H1 (cell line): Measurements from ENCODE around the gene NAT10. TPM values are rescaled to one million over a fixed set of nuclear protein-coding genes. Genes with fewer than 3 reads are reported as not detected.
A peak's percentile ranks its signal among the peaks of the same experiment; 100 is the strongest.

Experiments
- CTCF ChIA-PET: fragments of 300-600 bp; sonication (Branson Sonifier 250); formaldehyde crosslinking; loops from one replicate; lab custom pipeline; 2021; ENCODE audit not compliant: partially characterized antibody; lab: Charles Lee
- POLR2A ChIA-PET: fragments of 300-600 bp; sonication (Branson Sonifier 250); formaldehyde crosslinking; loops from one replicate; lab custom pipeline; 2021; ENCODE audit warnings: inconsistent platforms; ENCODE audit not compliant: partially characterized antibody; lab: Charles Lee
- DNase-seq, 2 experiments: peaks; one replicate each; pipeline versions ENCODE4 v3.0.0 to v3.0.0-alpha.2; 2010 to 2022; ENCODE audit warnings: low spot score in 2 of 2, low read depth in 1 of 2, mixed read lengths in 1 of 2
- FAIRE-seq: peaks from 2 replicates; lab custom pipeline; 2011; peaks lifted over from hg19 to GRCh38; lab: Jason Lieb, UNC
- H2AFZ ChIP-seq: 2 replicates; pipeline ENCODE4 v1.8.1; 2012; ENCODE audit warnings: low read length, inconsistent platforms
- H2AK5ac ChIP-seq: 2 replicates; pipeline ENCODE4 v1.6.1; 2013; ENCODE audit warnings: low read depth, low read length
- H2BK120ac ChIP-seq: replicated peaks from 2 replicates; pipeline ENCODE3; 2013; ENCODE audit warnings: low read depth, low read length, inconsistent platforms
- H2BK12ac ChIP-seq: 2 replicates; pipeline ENCODE4 v1.6.1; 2013; ENCODE audit warnings: low read depth, low read length
- H2BK15ac ChIP-seq: 2 replicates; pipeline ENCODE4 v1.6.1; 2013; ENCODE audit warnings: low read length
- H2BK20ac ChIP-seq: 2 replicates; pipeline ENCODE4 v1.6.1; 2013; ENCODE audit warnings: low read length
- H2BK5ac ChIP-seq: 2 replicates; pipeline ENCODE4 v1.6.1; 2013; ENCODE audit warnings: low read depth, low read length
- H3K14ac ChIP-seq: 2 replicates; pipeline ENCODE4 v1.6.1; 2013; ENCODE audit warnings: inconsistent platforms; ENCODE audit not compliant: insufficient read length
- H3K18ac ChIP-seq: 2 replicates; pipeline ENCODE4 v1.6.1; 2013; ENCODE audit warnings: low read length; ENCODE audit errors: extremely low read depth
- H3K23ac ChIP-seq: 2 replicates; pipeline ENCODE4 v1.6.1; 2013; ENCODE audit warnings: inconsistent platforms; ENCODE audit not compliant: insufficient read length
- H3K23me2 ChIP-seq: 2 replicates; pipeline ENCODE4 v1.6.1; 2013; ENCODE audit warnings: low read depth, low read length
- H3K27ac ChIP-seq: 2 replicates; pipeline ENCODE4 v1.6.1; 2011; ENCODE audit warnings: low read depth, low read length, inconsistent platforms
- H3K27me3 ChIP-seq, 4 experiments: replicated peaks in 1 of 4; 1 replicate in 1 of 4; 2 replicates in 3 of 4; pipeline versions ENCODE4 v1.6.1 to v1.8.1; 2011 to 2013; ENCODE audit warnings: low read length in 3 of 4, mild to moderate bottlenecking in 3 of 4, inconsistent platforms in 2 of 4, mixed read lengths in 2 of 4, moderate library complexity in 1 of 4; ENCODE audit not compliant: control insufficient read depth in 3 of 4, insufficient read depth in 3 of 4; ENCODE audit errors: extremely low read depth in 1 of 4
- H3K36me3 ChIP-seq, 4 experiments: 2 replicates each; pipeline versions ENCODE4 v1.6.1 to v1.8.1; 2011 to 2013; ENCODE audit warnings: mild to moderate bottlenecking in 4 of 4, low read length in 3 of 4, moderate library complexity in 2 of 4, control low read depth in 1 of 4, inconsistent platforms in 1 of 4; ENCODE audit not compliant: insufficient read depth in 4 of 4, control insufficient read depth in 2 of 4
- H3K4ac ChIP-seq: replicated peaks from 2 replicates; pipeline ENCODE3; 2013; ENCODE audit warnings: low read length, low read depth, mixed read lengths, inconsistent platforms; ENCODE audit not compliant: insufficient read length
- H3K4me1 ChIP-seq, 4 experiments: replicated peaks in 1 of 4; 1 replicate in 1 of 4; 2 replicates in 3 of 4; pipeline versions ENCODE4 v1.6.1 to v1.8.1; 2011 to 2013; ENCODE audit warnings: low read length in 3 of 4, inconsistent platforms in 2 of 4, mixed read lengths in 1 of 4; ENCODE audit not compliant: insufficient read depth in 4 of 4, control insufficient read depth in 3 of 4
- H3K4me2 ChIP-seq, 2 experiments: 2 replicates each; pipeline versions ENCODE4 v1.6.1 to v1.8.1; 2011 to 2013; ENCODE audit warnings: low read depth in 2 of 2, low read length in 2 of 2, control low read depth in 1 of 2, inconsistent platforms in 1 of 2, mild to moderate bottlenecking in 1 of 2; ENCODE audit not compliant: insufficient read depth in 1 of 2
- H3K4me3 ChIP-seq, 4 experiments: fragments of 200-600, 300-600 bp in 1 of 4; sonication (generic), shearing (Covaris generic), sonication (Bioruptor Twin) in 1 of 4; 2 replicates each; pipeline versions ENCODE4 v1.5.1 to v1.8.1; 2011 to 2016; ENCODE audit warnings: low read length in 4 of 4, low read depth in 3 of 4, control low read depth in 2 of 4, inconsistent platforms in 2 of 4, mild to moderate bottlenecking in 2 of 4, mixed read lengths in 1 of 4, moderate library complexity in 1 of 4; ENCODE audit not compliant: insufficient read depth in 2 of 4; ENCODE audit errors: extremely low read depth in 1 of 4
- H3K56ac ChIP-seq: replicated peaks from 2 replicates; pipeline ENCODE3; 2013; ENCODE audit warnings: low read depth, mild to moderate bottlenecking, mixed read lengths, low read length, inconsistent platforms; ENCODE audit not compliant: insufficient read length
- H3K79me1 ChIP-seq: 2 replicates; pipeline ENCODE4 v1.6.1; 2013; ENCODE audit warnings: low read depth, low read length, control low read depth
- H3K79me2 ChIP-seq, 2 experiments: 2 replicates each; pipeline versions ENCODE4 v1.6.1 to v1.8.1; 2012 to 2013; ENCODE audit warnings: low read length in 2 of 2, mild to moderate bottlenecking in 2 of 2, inconsistent platforms in 1 of 2; ENCODE audit not compliant: insufficient read depth in 2 of 2, control insufficient read depth in 1 of 2
- H3K9ac ChIP-seq, 4 experiments: replicated peaks in 1 of 4; 1 replicate in 1 of 4; 2 replicates in 3 of 4; pipeline versions ENCODE4 v1.6.1 to v1.8.1; 2011 to 2013; ENCODE audit warnings: low read depth in 3 of 4, low read length in 3 of 4, control low read depth in 2 of 4, mild to moderate bottlenecking in 2 of 4, moderate library complexity in 2 of 4, inconsistent platforms in 1 of 4; ENCODE audit errors: extremely low read depth in 1 of 4
- H3K9me3 ChIP-seq, 2 experiments: 2 replicates each; pipeline versions ENCODE4 v1.6.1 to v1.8.1; 2012 to 2013; ENCODE audit warnings: mild to moderate bottlenecking in 2 of 2, moderate library complexity in 2 of 2, control low read depth in 1 of 2, inconsistent platforms in 1 of 2, low read depth in 1 of 2, low read length in 1 of 2, mixed read lengths in 1 of 2; ENCODE audit not compliant: insufficient read depth in 2 of 2
- H4K20me1 ChIP-seq, 2 experiments: replicated peaks in 1 of 2; 2 replicates each; pipeline versions ENCODE3 to v1.8.1; 2011 to 2013; ENCODE audit warnings: inconsistent platforms in 2 of 2, low read length in 2 of 2, mild to moderate bottlenecking in 1 of 2; ENCODE audit not compliant: insufficient read depth in 2 of 2, control insufficient read depth in 1 of 2
- H4K5ac ChIP-seq: 2 replicates; pipeline ENCODE4 v1.6.1; 2013; ENCODE audit warnings: low read length, low read depth, mixed read lengths, inconsistent platforms; ENCODE audit not compliant: insufficient read length
- H4K8ac ChIP-seq: 2 replicates; pipeline ENCODE4 v1.8.0; 2013; ENCODE audit warnings: mild to moderate bottlenecking, moderate library complexity, low read length, inconsistent platforms; ENCODE audit not compliant: insufficient read depth; ENCODE audit errors: extremely low read depth
- H4K91ac ChIP-seq: replicated peaks from 2 replicates; pipeline ENCODE3; 2013; ENCODE audit warnings: low read length, mixed read lengths, inconsistent platforms; ENCODE audit not compliant: insufficient read length
- SIRT6 ChIP-seq: IDR thresholded peaks from one replicate; pipeline ENCODE4 v1.7.1; 2012; ENCODE audit warnings: low read length, inconsistent platforms
- SIX5 ChIP-seq: IDR thresholded peaks from 2 replicates; pipeline ENCODE4 v1.6.1; 2011; ENCODE audit warnings: mild to moderate bottlenecking, low read depth, low read length
- SP4 ChIP-seq: IDR thresholded peaks from 2 replicates; pipeline ENCODE4 v1.6.1; 2012; ENCODE audit warnings: low read length, inconsistent platforms
- TAF1 ChIP-seq: IDR thresholded peaks from 2 replicates; pipeline ENCODE4 v1.6.1; 2011; ENCODE audit warnings: mild to moderate bottlenecking, low read depth, low read length
- TEAD4 ChIP-seq: IDR thresholded peaks from 2 replicates; pipeline ENCODE4 v1.6.1; 2012; ENCODE audit warnings: low read depth, low read length, inconsistent platforms, mixed read lengths
- YY1 ChIP-seq: IDR thresholded peaks from 2 replicates; pipeline ENCODE4 v1.6.1; 2011; ENCODE audit warnings: low read depth, mild to moderate bottlenecking, low read length
- WGBS, 2 experiments: shearing (Covaris generic) in 1 of 2; methylation state at CpG; one replicate each; pipeline versions ENCODE4 v1.1.6 to v1.1.7; 2013 to 2015; ENCODE audit warnings: low lambda C conversion rate in 2 of 2, mixed read lengths in 2 of 2, inconsistent platforms in 1 of 2, low coverage in 1 of 2, missing lambda C conversion rate in 1 of 2; ENCODE audit not compliant: insufficient replicate concordance in 2 of 2, insufficient coverage in 1 of 2, insufficient read length in 1 of 2; ENCODE audit errors: extremely low coverage in 1 of 2, missing lambda C conversion rate in 1 of 2; 5-methylcytosine and 5-hydroxymethylcytosine counted together
- long read RNA-seq, 2 experiments: library from RNA in 1 of 2; library from capped mRNA in 1 of 2; stranded (forward); transcript quantifications; one replicate each; pipeline ENCODE4 v2.0.0, GENCODE V29; 2021; ENCODE audit warnings: inconsistent platforms in 1 of 2
- polyA minus RNA-seq, 3 experiments: library from RNA; depleted of rRNA, polyadenylated mRNA; stranded (reverse); fragments of >200 nt; gene quantifications; 1 replicate in 2 of 3; 2 replicates in 1 of 3; pipeline ENCODE4 v1.2.3, GENCODE V29; 2011
- polyA plus RNA-seq, 7 experiments: library from polyadenylated mRNA; depleted of rRNA in 3 of 7; stranded (reverse) in 5 of 7; unstranded in 2 of 7; fragments of >200 nt in 5 of 7; fragments of 200-250 nt in 2 of 7; gene quantifications; 1 replicate in 5 of 7; 2 replicates in 1 of 7; 4 replicates in 1 of 7; pipeline versions ENCODE4 v1.2.1 to v1.2.3, GENCODE V29; 2011 to 2013; ENCODE audit warnings: missing spikeins in 2 of 7, mixed read lengths in 2 of 7
- total RNA-seq: library from RNA; stranded (reverse); fragmentation: NEBNext Ultra II Directional; extraction: Animal tissue kit (Norgen Biotek cat#: 25700); gene quantifications from 2 replicates; pipeline ENCODE4 v1.2.1, GENCODE V29; 2021
- TF ChIP-seq, protein P1 (sequence below): IDR thresholded peaks from 2 replicates; pipeline ENCODE4 v1.6.1; 2011; ENCODE audit warnings: low read length, improper control_type of control experiment

Gene NAT10
- total RNA-seq (88.7 and 89.6 TPM in 2 replicates), polyA plus RNA-seq (2011; rRNA removed) (66.3 and 67.5 TPM in 2 replicates), polyA minus RNA-seq (2011; rRNA and poly(A)+ RNA removed) (99.2 and 104 TPM in 2 replicates)
- polyA plus RNA-seq (2011; cell fraction: cytosol; rRNA removed) = 53.5 TPM
- polyA plus RNA-seq (2011; cell fraction: nucleus; rRNA removed) = 101 TPM
- 64.5 to 72.7 TPM (median 70.6 TPM) in 4 replicates for polyA plus RNA-seq (2012, experiment 1 of 2)
- 45.7 TPM for polyA plus RNA-seq (2012, experiment 2 of 2)
- polyA plus RNA-seq (2013, experiment 1 of 2) = 66.8 TPM
- polyA plus RNA-seq (2013, experiment 2 of 2) = 60.0 TPM
- 56.5 TPM for polyA minus RNA-seq (2011; cell fraction: cytosol; rRNA and poly(A)+ RNA removed)
- polyA minus RNA-seq (2011; cell fraction: nucleus; rRNA and poly(A)+ RNA removed) = 56.3 TPM
- long read RNA-seq, experiment 1, full-length matches to known transcripts = 16 of 58 reads
- long read RNA-seq, experiment 1, partial matches to known transcripts = 39 of 58 reads
- long read RNA-seq, experiment 1, other reads (novel, unspliced or antisense) = 3 of 58 reads
- long read RNA-seq, experiment 2, full-length matches to known transcripts = 9 of 19 reads
- long read RNA-seq, experiment 2, partial matches to known transcripts = 8 of 19 reads
- long read RNA-seq, experiment 2, other reads (novel, unspliced or antisense) = 2 of 19 reads

DNA sequence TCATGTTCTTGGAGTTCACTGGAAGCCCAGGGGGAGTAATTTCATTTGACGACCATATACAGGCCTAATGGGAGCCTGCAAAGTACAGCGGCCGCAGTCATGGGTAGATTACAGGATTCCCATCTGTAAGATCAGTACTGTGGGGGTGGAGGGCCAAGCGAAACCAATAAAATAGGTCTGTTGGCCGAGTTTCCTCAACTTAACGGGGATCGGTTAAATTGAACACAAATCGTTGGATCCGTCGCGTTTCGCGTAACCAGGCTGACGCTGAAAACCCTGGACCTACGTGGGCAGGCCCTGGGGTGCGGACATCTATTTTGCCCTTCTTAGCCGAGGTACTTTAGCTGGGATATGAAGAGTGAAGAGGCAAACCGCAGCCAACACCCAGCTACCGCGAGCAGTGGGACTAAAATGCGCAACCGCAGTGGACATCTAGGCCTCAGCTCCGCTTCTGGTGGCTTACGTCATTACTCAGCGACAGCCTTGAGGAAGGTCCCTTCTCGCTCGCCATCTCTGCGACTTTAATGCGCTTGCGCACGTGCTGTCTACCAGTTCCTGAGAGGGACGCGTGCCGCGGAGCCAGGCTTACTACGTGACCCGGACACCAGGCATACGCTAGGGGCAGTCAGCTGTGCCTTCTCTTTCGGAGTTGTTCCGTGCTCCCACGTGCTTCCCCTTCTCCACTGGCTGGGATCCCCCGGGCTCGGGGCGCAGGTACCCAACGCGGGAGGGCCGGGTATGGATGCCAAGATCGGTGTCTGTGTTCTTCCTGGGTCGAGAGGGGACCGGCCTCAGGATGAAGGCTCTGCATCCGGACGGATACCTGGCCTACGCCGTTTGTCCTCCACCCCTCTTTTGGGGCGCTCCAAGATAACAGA is at the start of gene NAT10:
Gene NAT10 (plus strand): TSS at position 551 of the 878 bp plus-strand sequence. CDS start 2,597 bp downstream, outside the sequence.
- Histone ChIP-seq H3K9me3 (no peaks in the 10 kb centered on the region), H2AK5ac (no peak within 1 kb of the TSS; the same call in 1 of the 2 replicates), H4K5ac (peak within 1 kb of the TSS; percentile 57), H2BK12ac (no peak within 1 kb of the TSS; the same call in 1 of the 2 replicates), H4K8ac (peak within 1 kb of the TSS; percentile 96; the same call in 1 of the 2 replicates), H2BK120ac (no peak within 1 kb of the TSS), H2BK15ac (no peak within 1 kb of the TSS), H3K36me3 (peaks cover 12 to 29% (median 26%) of the 10 kb centered on the region in 4 experiments; a peak in 7 of 8 replicates), H3K27me3 (no peaks in the 10 kb centered on the region), H3K79me2 (peaks cover 7 to 31% of the 10 kb centered on the region in 2 experiments), H3K4me1 (peaks cover 0 to 2% (median 0%) of the 10 kb centered on the region in 4 experiments; a peak in 1 of 7 replicates), H4K91ac (no peak within 1 kb of the TSS), H3K14ac (no peak within 1 kb of the TSS), H3K23ac (no peak within 1 kb of the TSS), H3K18ac (peak within 1 kb of the TSS; percentile 7; the same call in 1 of the 2 replicates), H3K27ac (peak within 1 kb of the TSS; percentile 95), H2AFZ (peak within 1 kb of the TSS; percentile 45; the same call in 1 of the 2 replicates), H3K4me2 (peak within 1 kb of the TSS; percentile 83 to 86), H2BK5ac (peak within 1 kb of the TSS; percentile 90), H3K23me2 (peaks cover 9% of the 10 kb centered on the region), H3K4ac (peak within 1 kb of the TSS; percentile 70), H3K4me3 (peak within 1 kb of the TSS; percentile 71 to 95 (median 91)), H3K56ac (peak within 1 kb of the TSS; percentile 13), H2BK20ac (no peak within 1 kb of the TSS), H3K9ac (peak within 1 kb of the TSS; percentile 84 to 97 (median 96)), H4K20me1 (no peaks in the 10 kb centered on the region), H3K79me1 (0 out of 2 replicates have a peak, but pooled peaks cover 2% of the 10 kb centered on the region)
- DNase-seq = peak; percentile 95 to 97
- POLR2A ChIA-PET = interaction anchor here (0.6 to 6.1 kb wide), 26 partner anchors 9 to 355 kb away, joined by 3 to 81 read pairs (median 3); partner anchors contain the start of gene CAPRIN1
- 2% methylated on average over 55 of the region's 55 CpGs; no CpG with 5 or more reads in 1 of the 2 experiments for WGBS, 2 experiments
- CTCF ChIA-PET = interaction anchor here (1.1 kb wide), 1 partner anchor 387 kb away, joined by 4 read pairs; no protein-coding TSS in a partner anchor
- FAIRE-seq = peak; percentile 85
- TF ChIP-seq TAF1 (peak; percentile 96), YY1 (peak; percentile 61; the same call in 1 of the 2 replicates), SP4 (no peak; the same call in 1 of the 2 replicates), SIX5 (peak; percentile 4; the same call in 1 of the 2 replicates), TEAD4 (no peak), SIRT6 (no peak)
- TF ChIP-seq, protein P1, sequence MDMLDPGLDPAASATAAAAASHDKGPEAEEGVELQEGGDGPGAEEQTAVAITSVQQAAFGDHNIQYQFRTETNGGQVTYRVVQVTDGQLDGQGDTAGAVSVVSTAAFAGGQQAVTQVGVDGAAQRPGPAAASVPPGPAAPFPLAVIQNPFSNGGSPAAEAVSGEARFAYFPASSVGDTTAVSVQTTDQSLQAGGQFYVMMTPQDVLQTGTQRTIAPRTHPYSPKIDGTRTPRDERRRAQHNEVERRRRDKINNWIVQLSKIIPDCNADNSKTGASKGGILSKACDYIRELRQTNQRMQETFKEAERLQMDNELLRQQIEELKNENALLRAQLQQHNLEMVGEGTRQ = peak; percentile 72
